CD4-positive, alpha-beta T cell treated with Interleukin-17A for 1 hour (primary cell): ENCODE measurements around the gene RBBP8NL.

Experiments used
- DNase-seq: peaks from one replicate; pipeline ENCODE4 v3.0.0-alpha.2; 2020

Gene RBBP8NL

GRCh38 chr20:62371588-62372041, 55.7 kb downstream of the RBBP8NL start:
- DNase-seq, result no peak

- DNase-seq, result no peak
Observed at GRCh38 chr20:62370807-62371587, 56.3 kb downstream of the RBBP8NL start.

- DNase-seq, result no peak
Observed at GRCh38 chr20:62370115-62370806, 57.1 kb downstream of the RBBP8NL start.

GRCh38 chr20:62369815-62370114, 57.6 kb downstream of the RBBP8NL start:
- DNase-seq, result no peak

- DNase-seq, result no peak
Observed at GRCh38 chr20:62368976-62369814, 58.1 kb downstream of the RBBP8NL start.

- no peak for DNase-seq
Observed at GRCh38 chr20:62368392-62368975, 58.9 kb downstream of the RBBP8NL start.

- no peak for DNase-seq
Observed at GRCh38 chr20:62367633-62368391, 59.5 kb downstream of the RBBP8NL start.

GRCh38 chr20:62367136-62367632, 60.2 kb downstream of the RBBP8NL start, which contains the start of gene LAMA5:
TSS of gene LAMA5 (minus strand) at chr20:62367312. CDS start at chr20:62367245, 67 bp downstream.
- no peak for DNase-seq

GRCh38 chr20:62366370-62367135, 60.8 kb downstream of the RBBP8NL start:
- no peak for DNase-seq

GRCh38 chr20:62365814-62366369, 61.4 kb downstream of the RBBP8NL start:
- DNase-seq, result no peak

GRCh38 chr20:62364911-62365736, 62.2 kb downstream of the RBBP8NL start:
- no peak for DNase-seq

- no peak for DNase-seq
Observed at GRCh38 chr20:62363920-62364851, 63.2 kb downstream of the RBBP8NL start.

GRCh38 chr20:62362991-62363919, 64.1 kb downstream of the RBBP8NL start:
- no peak for DNase-seq

GRCh38 chr20:62362590-62362940, 64.8 kb downstream of the RBBP8NL start:
- no peak for DNase-seq

GRCh38 chr20:62361799-62362589, 65.3 kb downstream of the RBBP8NL start:
- no peak for DNase-seq

GRCh38 chr20:62360854-62361798, 66.2 kb downstream of the RBBP8NL start:
- DNase-seq, result no peak
